GM18861 (cell line): ENCODE data around the gene DNAJC10.
A peak's percentile ranks its signal among the peaks of the same experiment; 100 is the strongest.
"Not testable (repeated sequence)": the region's sequence is repeated elsewhere in the genome, so short reads cannot be mapped to it uniquely, and the experiment has no call there.

Experiments
- ATAC-seq: cut with Tn5 transposase; IDR thresholded peaks from one replicate; pipeline ENCODE4 v1.9.1; 2021; ENCODE audit not compliant: unreplicated experiment

DNAJC10 gene

DNA sequence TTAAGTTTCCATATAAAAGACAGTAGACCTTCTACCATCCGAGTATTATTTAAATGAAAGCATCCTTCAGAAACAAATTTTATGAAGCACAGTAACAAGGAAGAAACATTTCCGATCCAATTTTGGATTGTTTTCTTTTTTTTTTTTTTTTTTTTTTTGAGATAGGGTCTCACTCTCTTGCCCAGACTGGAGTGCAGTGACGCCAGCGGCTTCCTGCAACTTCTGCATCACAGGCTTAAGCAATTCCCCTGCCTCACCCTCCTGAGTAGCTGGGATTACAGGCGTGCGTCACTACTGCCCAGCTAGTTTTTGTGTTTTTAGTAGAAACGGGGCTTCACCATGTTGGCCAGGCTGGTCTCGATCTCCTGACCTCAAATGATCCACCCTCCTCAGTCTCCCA, 3.1 kb downstream of the DNAJC10 start:
- ATAC-seq = not testable (repeated sequence)

- no peak for ATAC-seq
Observed at GRCh38 chr2:182724656-182725055, 8.6 kb downstream of the DNAJC10 start.

- ATAC-seq = no peak
Observed at GRCh38 chr2:182726473-182726872, 10.4 kb downstream of the DNAJC10 start.

GRCh38 chr2:182728014-182728413, 12.0 kb downstream of the DNAJC10 start:
- no peak for ATAC-seq

GRCh38 chr2:182729710-182730339, 13.8 kb downstream of the DNAJC10 start:
- no peak for ATAC-seq

GRCh38 chr2:182730486-182730885, 14.4 kb downstream of the DNAJC10 start:
- ATAC-seq = no peak

GRCh38 chr2:182732736-182733135, 16.7 kb downstream of the DNAJC10 start:
- ATAC-seq = no peak

GRCh38 chr2:182733572-182733971, 17.5 kb downstream of the DNAJC10 start:
- no peak for ATAC-seq

DNA sequence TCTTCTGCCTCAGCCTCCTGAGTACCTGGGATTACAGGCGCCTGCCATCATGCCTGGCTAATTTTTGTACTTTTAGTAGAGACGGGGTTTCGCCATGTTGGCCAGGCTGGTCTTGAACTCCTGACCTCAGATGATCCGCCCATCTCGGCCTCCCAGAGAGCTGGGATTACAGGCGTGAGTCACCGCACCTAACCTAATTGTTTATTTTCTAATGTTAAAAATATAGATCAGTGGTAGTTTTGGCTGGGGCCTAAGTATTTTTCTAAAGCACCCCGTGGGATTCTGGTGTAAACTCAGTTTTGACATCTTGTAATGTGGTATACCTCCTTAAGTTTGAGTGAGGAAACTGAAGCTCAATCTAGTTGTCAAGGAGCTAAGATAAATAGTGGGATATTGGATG, 20.8 kb downstream of the DNAJC10 start:
- ATAC-seq = not testable (repeated sequence)

GRCh38 chr2:182740701-182741100, 24.6 kb downstream of the DNAJC10 start:
- ATAC-seq = no peak

DNA sequence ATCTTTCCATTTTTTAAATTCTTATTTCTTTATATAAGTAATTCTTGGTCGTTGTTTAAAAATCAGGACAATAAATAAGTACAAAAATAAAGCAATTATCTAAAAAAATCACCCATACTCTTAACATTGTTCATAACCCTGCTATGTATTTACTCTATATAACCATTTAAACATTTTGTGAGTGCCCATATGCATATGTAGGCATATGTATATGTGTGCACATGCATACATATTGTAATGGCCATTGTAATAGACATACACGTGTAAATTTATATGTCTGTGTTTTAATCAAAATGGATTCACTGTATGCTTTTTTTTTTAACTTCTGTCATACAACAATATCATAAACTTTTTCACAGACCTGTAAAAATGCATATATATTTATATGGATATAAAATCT, 25.6 kb downstream of the DNAJC10 start:
- no peak for ATAC-seq

DNA sequence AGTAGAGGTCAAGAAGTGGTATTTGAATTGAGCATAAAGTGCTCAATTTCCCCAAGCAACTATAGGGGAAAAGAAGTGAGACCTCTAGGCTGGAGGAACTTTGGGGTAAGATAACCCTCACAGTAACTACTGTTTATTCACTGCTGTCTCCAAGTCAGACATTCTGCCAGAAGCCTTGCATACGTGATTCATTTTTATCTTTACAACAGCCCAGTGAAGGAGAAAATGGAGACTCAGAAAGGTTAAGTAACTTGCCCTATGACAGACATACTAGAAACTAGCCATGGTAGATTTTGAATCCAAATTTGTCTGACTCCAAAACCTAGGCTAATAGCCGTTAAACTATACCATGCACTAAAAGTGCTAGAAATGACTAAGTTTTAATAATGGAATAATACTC, 28.4 kb downstream of the DNAJC10 start:
- ATAC-seq = no peak

DNA sequence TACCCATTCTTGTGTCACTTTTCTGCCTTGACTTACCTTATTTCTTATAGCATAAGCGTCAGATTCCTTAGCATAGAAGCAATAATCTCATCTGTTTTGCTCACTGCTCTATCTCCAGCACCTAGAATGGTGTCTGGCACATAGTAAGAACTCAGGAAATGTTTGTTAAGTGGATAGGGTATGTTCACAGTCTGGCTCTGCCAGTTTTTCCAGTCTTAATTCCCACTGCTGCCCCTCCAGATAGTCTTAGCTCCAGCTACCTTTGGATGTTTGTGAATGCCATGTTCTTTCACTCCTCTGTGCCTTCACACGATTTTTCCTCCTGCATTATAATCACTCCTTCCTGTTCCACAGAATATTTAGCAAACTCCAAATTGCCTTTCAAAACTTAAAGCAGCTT, 29.0 kb downstream of the DNAJC10 start:
- no peak for ATAC-seq

- not testable (repeated sequence) for ATAC-seq
Observed at GRCh38 chr2:182745894-182746293, 29.8 kb downstream of the DNAJC10 start.

- ATAC-seq = no peak
Observed at GRCh38 chr2:182754231-182754630, 38.2 kb downstream of the DNAJC10 start.

GRCh38 chr2:182758379-182758778, 42.3 kb downstream of the DNAJC10 start:
- ATAC-seq = no peak

- no peak for ATAC-seq
Observed at GRCh38 chr2:182761903-182762302, 45.8 kb downstream of the DNAJC10 start.

DNA sequence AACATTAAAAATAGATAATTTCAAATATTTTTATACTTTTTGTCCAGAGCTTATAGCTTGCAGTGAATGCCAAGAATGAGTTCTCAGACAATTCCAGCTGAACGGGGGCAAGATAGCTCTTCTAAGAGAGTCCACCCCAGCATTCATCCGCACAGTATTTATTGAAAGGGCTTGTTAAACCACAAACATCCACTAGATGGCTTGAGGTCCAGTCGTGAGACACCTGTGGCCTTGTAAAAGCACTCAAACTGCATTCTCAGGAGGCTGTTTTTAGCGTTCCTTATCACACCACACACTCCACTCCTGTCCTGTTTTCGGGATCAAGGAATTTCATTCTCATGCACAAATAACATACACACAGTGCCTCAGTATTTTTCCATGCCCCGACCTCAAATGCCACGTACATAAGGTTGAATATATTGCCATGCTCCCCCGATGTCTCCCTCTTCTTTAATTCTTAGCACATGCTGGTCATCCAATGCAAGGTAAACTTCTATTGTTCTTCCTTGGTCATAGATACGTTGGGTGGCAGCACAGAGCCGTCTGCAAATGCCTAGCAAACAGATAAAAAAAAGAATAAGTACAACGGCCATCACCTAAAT, 47.4 kb downstream of the DNAJC10 start:
- ATAC-seq = peak; percentile 55

DNA sequence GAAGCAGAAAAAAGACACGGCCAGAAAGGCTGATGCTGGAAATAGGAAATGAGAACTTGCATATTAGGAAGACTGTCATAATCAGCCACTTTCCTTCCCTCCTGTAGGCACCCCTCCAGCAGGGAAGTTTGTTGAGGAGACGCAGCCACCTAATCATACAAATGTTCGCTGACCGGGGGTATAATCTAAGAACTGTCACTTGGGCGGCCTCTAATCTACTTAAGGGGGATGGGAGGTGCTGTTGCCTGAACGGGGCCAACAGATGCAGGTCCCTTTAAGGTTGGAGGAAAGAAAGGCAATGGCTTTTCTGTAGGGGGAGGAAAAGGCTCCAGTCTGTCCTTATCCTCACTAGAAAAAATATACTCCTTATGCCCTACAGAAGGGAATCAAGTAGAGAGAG, 50.6 kb downstream of the DNAJC10 start:
- ATAC-seq = no peak

DNA sequence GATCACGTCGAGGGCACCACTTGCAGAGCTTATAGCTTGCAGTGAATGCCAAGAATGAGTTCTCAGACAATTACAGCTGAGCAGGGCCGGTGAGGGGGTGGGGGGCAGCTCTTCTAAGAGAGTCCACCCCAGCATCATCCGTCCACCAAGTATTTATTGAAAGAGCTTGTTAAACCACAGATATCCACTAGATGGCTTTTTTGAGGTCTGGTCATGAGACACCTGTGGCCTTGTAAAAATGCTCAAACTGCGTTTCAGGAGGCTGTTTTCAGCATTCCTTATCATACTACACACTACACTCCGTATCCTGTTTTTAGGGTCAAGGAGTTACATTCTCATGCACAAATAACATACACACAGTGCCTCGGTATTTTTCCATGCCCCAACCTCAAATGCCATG, 51.5 kb downstream of the DNAJC10 start:
- no peak for ATAC-seq

DNA sequence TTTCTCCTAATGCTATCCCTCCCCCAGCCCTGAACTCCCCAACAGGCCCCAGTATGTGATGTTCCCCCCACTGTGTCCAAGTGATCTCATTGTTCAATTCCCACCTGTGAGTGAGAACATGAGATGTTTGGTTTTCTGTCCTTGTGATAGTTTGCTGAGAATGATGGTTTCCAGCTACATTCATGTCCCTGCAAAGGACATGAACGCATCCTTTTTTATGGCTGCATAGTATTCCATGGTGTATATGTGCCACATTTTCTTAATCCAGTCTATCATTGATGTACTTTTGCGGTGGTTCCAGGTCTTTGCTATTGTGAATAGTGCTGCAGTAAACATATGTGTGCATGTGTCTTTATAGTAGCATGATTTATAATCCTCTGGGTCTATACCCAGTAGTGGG, 52.9 kb downstream of the DNAJC10 start:
- ATAC-seq = not testable (repeated sequence)

DNA sequence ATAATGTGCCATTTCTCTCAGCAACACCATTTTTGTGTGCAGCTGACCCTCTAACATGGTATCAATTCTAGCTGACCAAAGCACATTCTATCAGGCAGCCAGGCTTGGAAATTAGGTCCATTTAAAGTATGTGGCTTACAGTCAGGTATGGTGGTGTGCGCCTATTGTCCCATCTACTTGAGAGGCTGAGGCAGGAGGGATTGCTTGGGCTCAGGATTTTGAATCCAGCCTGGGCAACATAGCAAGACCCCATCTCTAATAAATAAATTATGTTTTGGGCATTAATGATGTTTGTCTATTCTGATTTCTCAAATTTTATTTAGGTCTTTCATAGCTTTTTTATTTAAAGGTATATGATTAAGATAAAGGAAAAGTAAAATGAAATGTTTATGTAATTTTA, 63.3 kb downstream of the DNAJC10 start:
- ATAC-seq = no peak

DNA sequence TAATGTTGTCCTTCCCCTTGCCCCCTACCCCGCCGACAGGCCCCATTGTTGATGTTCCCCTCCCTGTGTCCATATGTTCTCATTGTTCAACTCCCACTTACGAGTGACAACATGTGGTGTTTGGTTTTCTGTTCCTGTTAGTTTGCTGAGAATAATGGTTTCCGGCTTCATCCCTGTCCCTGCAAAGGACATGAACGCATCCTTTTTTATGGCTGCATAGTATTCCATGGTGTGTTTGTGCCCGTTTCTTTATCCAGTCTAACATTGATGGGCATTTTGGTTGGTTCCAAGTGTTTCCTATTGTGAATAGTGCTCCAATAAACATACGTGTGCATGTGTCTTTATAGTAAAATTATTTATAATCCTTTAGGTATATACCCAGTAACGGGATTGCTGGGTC, 65.0 kb downstream of the DNAJC10 start:
- ATAC-seq = not testable (repeated sequence)
